Adipose tissue (tissue), 3 donors: ENCODE measurements around the gene TM9SF2. TPM values are rescaled to one million over a fixed set of nuclear protein-coding genes. Genes with fewer than 3 reads are reported as not detected.

Experiments used
- H3K27ac ChIP-seq: one replicate; pipeline ENCODE4 v1.5.1; 2013; ENCODE audit warnings: low read depth, low read length
- WGBS, 3 donors: extraction: QIAGEN DNeasy Blood & Tissue Kit; methylation state at CpG; one replicate each; pipeline ENCODE4 v1.1.7; 2013; 5-methylcytosine and 5-hydroxymethylcytosine counted together
- polyA plus RNA-seq, 3 donors: library from polyadenylated mRNA; stranded (reverse); fragments of 200-250 nt; gene quantifications; one replicate each; pipeline ENCODE4 v1.2.3, GENCODE V29; 2013
- donor health status: healthy with polysubstance abuse.
- donor health status: Bipolar disorder and iron deficiency.
- donor health status: healthy.

Gene TM9SF2
- polyA plus RNA-seq, 3 donors = 31.6 to 71.5 (median 57.1) TPM

- WGBS, 3 donors = 88 to 95% (median 93%) methylated on average over 6 of the region's 6 CpGs
- H3K27ac ChIP-seq = no peak overlapping the region
Observed at GRCh38 chr13:99517984-99518383, 16.7 kb downstream of the TM9SF2 start.

DNA sequence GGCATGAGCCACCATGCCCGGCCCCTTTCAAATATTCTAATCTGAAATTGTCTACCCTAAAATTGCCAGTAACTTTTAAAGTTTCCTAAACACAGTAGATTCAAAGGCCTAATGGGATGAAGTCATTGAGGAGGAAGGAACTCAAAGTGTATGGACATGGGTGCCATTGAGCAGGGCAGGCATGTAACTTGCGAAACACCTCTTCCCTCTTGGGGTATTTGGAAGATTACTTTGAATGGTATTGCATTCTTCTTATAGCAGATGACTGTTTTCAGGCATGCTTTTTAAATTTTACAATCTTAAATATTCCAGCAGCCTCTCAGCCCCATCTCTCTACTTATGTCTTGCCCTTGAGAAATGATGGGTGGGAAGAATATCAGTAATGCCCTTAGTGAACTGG lies 21.0 kb downstream of the TM9SF2 start:
- H3K27ac ChIP-seq = no peak overlapping the region
- WGBS, 3 donors = 91 to 98% (median 91%) methylated on average over 2 of the region's 2 CpGs

- 94 to 96% (median 96%) methylated on average over 4 of the region's 4 CpGs for WGBS, 3 donors
- no peak overlapping the region for H3K27ac ChIP-seq
Observed at GRCh38 chr13:99523838-99524237, 22.6 kb downstream of the TM9SF2 start.

GRCh38 chr13:99525967-99526366 lies 24.7 kb downstream of the TM9SF2 start:
- 77 to 89% (median 84%) methylated on average over 4 of the region's 4 CpGs for WGBS, 3 donors
- H3K27ac ChIP-seq = no peak overlapping the region

DNA sequence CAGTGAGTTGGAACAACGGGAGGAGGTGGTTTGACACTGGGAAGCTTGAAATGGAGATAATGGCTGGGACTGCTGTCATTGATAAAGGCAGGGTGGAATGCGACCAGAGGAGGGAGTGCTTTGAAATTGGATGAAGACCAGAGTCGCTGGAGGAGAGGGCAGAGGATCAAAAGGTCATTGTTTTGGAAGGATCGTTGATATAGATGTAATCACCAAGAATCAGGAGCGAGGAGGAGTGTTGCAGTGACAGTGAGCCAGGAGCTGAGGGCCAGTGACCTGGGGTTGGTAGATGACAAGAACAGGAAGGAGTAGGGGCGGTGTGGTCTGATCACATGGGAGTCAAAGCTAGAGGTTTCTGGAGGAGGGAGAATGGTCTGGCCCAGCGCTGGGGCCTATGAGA lies 25.3 kb downstream of the TM9SF2 start:
- no peak overlapping the region for H3K27ac ChIP-seq
- 63 to 77% (median 71%) methylated on average over 7 of the region's 7 CpGs for WGBS, 3 donors

DNA sequence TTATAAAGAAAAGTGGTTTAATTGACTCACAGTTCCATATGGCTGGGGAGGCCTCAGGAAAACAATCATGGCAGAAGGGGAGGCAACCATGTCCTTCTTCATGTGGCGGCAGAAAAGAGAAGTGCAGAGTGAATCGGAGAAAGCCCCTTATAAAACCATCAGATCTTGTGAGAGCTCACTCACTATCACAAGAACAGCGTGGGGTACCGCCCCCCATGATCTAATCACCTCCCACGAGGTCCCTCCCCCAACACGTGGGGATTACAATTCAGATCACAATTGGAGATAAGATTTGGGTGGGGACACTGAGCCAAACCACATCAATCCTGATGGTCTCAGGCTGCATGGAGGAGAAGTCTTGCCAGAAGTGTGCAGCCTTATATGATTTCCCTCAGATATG lies 26.0 kb downstream of the TM9SF2 start:
- 76 to 81% (median 76%) methylated on average over 6 of the region's 6 CpGs for WGBS, 3 donors
- H3K27ac ChIP-seq = no peak overlapping the region

DNA sequence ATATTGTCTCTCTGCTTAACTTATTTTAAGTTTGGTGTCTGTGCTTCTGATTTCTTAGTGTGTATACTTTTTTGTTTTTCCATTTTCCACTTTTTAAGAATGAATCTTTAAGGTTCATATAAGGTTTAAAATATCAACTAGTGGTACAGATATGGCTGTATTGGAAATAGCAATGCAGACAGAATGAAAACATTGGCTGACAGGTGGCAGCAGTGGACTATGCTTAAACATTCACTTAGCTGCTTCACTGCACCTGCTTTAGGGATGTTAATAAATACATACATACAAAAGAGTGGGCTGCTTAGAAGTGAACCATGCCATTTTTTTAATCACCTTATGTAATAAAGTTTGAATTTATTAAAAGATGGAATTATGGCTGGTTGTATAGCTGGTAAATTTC lies 27.3 kb downstream of the TM9SF2 start:
- no peak overlapping the region for H3K27ac ChIP-seq

- H3K27ac ChIP-seq = no peak overlapping the region
- WGBS, 3 donors = 87 to 93% (median 89%) methylated on average over 2 of the region's 2 CpGs
Observed at GRCh38 chr13:99536023-99536422, 34.8 kb downstream of the TM9SF2 start.

GRCh38 chr13:99540530-99540929 lies 39.3 kb downstream of the TM9SF2 start:
- no peak overlapping the region for H3K27ac ChIP-seq
- 76 to 95% (median 88%) methylated on average over 1 of the region's 1 CpG for WGBS, 3 donors

GRCh38 chr13:99542788-99543406 lies 41.6 kb downstream of the TM9SF2 start:
- no peak overlapping the region for H3K27ac ChIP-seq
- 79 to 83% (median 81%) methylated on average over 8 of the region's 8 CpGs for WGBS, 3 donors

- WGBS, 3 donors = 84 to 93% (median 91%) methylated on average over 6 of the region's 6 CpGs
- H3K27ac ChIP-seq = no peak overlapping the region
Observed at GRCh38 chr13:99545361-99545760, 44.1 kb downstream of the TM9SF2 start.

DNA sequence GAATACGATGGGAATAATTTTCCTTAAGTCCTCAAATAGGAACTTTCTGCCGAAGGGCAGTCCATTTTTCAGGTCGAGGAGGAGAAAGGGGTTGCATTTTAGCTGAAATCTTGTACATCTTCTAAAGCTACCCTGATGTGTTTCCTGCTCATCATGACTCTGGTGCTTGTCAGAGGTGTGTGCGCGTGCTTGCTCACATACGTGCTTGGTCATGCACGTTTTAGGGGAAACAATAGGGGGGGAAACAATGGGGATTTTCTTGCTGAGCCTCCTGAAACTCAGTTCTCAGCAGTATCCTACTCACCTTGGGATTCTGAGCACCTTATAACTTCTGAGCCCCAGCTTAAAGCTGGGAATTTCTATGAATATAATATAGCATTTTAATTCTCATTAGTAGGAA lies 44.7 kb downstream of the TM9SF2 start:
- H3K27ac ChIP-seq = no peak overlapping the region
- WGBS, 3 donors = 79 to 91% (median 91%) methylated on average over 7 of the region's 7 CpGs

GRCh38 chr13:99546878-99547277 lies 45.6 kb downstream of the TM9SF2 start:
- 72 to 90% (median 89%) methylated on average over 7 of the region's 7 CpGs for WGBS, 3 donors
- H3K27ac ChIP-seq = no peak overlapping the region

GRCh38 chr13:99548448-99548847 lies 47.2 kb downstream of the TM9SF2 start:
- 45 to 87% (median 59%) methylated on average over 4 of the region's 4 CpGs for WGBS, 3 donors
- H3K27ac ChIP-seq = no peak overlapping the region

GRCh38 chr13:99553033-99553432 lies 51.8 kb downstream of the TM9SF2 start:
- 78 to 86% (median 84%) methylated on average over 5 of the region's 5 CpGs for WGBS, 3 donors

DNA sequence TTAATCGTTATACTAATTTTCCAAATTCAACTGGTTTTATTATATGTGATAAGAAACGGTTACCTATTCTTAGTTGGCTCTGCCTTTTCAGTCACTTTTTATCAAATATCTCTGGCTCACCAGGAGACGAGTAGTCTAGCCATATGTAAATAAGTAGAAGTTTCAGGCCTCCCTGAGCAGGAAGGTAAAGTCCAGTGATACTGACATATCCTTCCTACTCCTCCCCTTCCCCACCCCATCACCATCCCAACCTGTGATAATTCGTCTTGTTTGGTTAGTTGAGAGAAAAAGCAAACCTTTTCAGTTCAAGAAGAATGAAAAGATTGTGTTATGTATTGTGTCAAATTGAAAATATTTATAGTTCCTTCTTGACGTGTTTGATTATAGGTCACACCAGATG lies 53.9 kb downstream of the TM9SF2 start:
- H3K27ac ChIP-seq = no peak overlapping the region
- 57 to 88% (median 84%) methylated on average over 5 of the region's 5 CpGs for WGBS, 3 donors

More at GRCh38 chr13:99553033-99553432, 51.8 kb downstream of the TM9SF2 start:
- no peak overlapping the region for H3K27ac ChIP-seq

DNA sequence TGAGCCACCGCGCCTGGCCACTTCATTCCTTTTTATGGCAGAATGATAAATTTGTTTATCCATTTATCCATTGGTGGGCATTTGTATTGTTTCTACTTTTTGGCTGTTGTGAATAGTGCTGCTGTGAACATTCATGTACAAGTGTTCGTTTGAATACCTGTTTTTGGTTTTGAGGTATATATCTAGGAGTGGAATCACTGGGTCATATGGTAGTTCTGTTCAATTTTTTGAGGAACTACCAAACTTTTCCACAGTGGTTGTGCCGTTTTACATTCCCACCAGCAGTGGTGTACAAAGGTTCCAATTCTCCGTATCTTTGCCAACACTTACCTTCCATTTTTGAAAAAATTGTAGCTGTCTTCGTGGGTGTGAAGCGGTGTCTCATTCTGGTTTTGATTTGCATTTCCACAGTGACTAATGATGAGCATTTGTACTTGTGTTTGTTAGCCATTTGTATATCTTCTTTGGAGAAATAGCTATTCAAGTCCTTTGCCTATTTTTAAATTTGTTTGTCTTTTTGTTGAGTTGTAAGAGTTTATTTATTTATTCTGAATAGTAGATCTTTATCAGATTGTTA lies 55.7 kb downstream of the TM9SF2 start:
- H3K27ac ChIP-seq = no peak overlapping the region
- 94 to 98% (median 95%) methylated on average over 7 of the region's 7 CpGs for WGBS, 3 donors

DNA sequence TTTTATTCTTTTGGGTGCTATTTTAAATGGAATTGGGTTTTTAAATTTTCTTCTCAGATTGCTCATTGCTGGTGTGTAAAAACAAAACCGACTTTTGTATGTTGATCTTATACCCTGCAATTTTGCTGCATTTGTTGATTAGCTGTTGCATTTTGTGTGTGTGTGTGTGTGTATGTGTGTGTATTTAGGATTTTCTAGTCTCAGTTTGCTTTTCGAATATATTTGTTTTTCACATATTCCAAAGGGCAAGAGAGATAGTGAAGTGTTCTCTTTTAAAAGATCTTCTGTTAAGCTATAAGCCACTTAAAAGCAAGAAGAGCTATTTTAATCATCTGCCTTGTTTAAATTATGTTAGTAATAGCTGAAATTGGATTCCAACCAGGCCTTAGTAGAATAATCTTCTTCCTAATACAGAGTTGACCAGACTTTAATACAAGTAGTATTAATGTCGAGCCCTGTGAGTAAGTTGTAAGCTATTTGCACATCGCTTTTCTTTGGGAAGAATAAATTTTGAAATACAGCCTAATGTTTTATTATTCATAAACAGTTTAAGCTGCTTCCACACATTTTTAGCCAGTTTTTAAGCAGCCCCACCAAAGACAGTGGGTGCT lies 57.4 kb downstream of the TM9SF2 start:
- no peak overlapping the region for H3K27ac ChIP-seq
- WGBS, 3 donors = 72 to 95% (median 90%) methylated on average over 4 of the region's 4 CpGs

DNA sequence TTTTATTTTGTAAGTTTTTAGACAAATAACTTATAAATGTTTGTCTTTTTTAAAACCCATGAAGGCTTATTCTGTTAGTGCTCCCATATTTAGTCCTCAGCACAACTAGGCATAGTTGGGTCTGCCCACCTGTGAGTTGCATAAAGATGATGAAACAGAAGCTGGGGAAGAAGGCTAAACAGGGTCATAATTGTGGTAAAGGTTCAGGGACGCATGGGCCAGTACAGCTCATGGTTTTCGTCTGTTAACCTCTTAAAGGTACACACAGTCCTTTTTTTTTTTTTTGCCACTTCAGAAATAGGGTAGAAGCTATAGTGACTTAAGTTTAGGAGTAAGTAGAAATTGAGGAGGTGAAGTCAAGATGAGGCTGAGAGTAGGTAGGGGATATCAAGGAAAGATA lies 58.3 kb downstream of the TM9SF2 start:
- H3K27ac ChIP-seq = no peak overlapping the region
- 61 to 70% (median 67%) methylated on average over 2 of the region's 2 CpGs for WGBS, 3 donors

- no peak overlapping the region for H3K27ac ChIP-seq
Observed at GRCh38 chr13:99563404-99563803, 62.1 kb downstream of the TM9SF2 start.
